ENCODE results near the gene RELCH.

RELCH gene

GRCh38 chr18:62340996-62341395, 153.9 kb downstream of the RELCH start:
- no peak for FAIRE-seq

GRCh38 chr18:62341473-62341872, 154.4 kb downstream of the RELCH start:
- no peak for FAIRE-seq

GRCh38 chr18:62342884-62343283, 155.8 kb downstream of the RELCH start:
- no peak for FAIRE-seq

- no peak for FAIRE-seq
Observed at GRCh38 chr18:62343316-62343715, 156.3 kb downstream of the RELCH start.

GRCh38 chr18:62345909-62346308, 158.9 kb downstream of the RELCH start:
- no peak for FAIRE-seq

GRCh38 chr18:62346333-62347088, 159.5 kb downstream of the RELCH start:
- no peak for FAIRE-seq

- FAIRE-seq: no peak
Observed at GRCh38 chr18:62347089-62347506, 160.0 kb downstream of the RELCH start.

- no peak for FAIRE-seq
Observed at GRCh38 chr18:62348474-62348873, 161.4 kb downstream of the RELCH start.

- no peak for FAIRE-seq
Observed at GRCh38 chr18:62353170-62353569, 166.1 kb downstream of the RELCH start.

- FAIRE-seq: no peak
Observed at GRCh38 chr18:62354151-62354550, 167.1 kb downstream of the RELCH start.

GRCh38 chr18:62357079-62357719, 170.1 kb downstream of the RELCH start:
- no peak for FAIRE-seq

All from colon (tissue), 2 donors.